IPS-NIHi11 (cell line): ENCODE measurements around the gene CADPS2.

ENCODE experiments used
- DNase-seq: peaks from one replicate; pipeline ENCODE4 v3.0.0; 2012; ENCODE audit warnings: mixed read lengths, low spot score

The CADPS2 gene

GRCh38 chr7:122448893-122449589 lies 437.2 kb downstream of the CADPS2 start:
- DNase-seq, result no peak

GRCh38 chr7:122442929-122443328 lies 443.3 kb downstream of the CADPS2 start:
- no peak for DNase-seq

GRCh38 chr7:122438492-122438891 lies 447.8 kb downstream of the CADPS2 start:
- DNase-seq, result no peak

DNA sequence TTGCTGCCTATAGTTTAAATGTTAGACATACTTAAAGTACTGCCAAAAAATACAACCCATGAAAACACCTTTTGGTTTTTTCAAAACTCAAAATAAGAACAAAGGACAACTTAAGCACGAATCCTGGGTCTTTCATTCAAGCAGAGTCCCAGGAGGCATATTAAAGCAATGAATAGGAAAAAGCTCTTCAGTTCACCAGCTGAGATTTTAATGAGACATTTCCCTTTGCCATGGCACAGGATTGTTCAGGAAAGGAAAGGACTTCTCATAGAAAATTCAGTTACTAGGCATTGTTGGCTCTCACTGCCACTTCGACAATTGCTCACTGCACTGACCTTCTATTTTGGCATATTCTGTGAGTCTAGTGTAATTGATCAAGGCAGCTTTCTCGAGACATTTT lies 448.3 kb downstream of the CADPS2 start:
- DNase-seq, result no peak

GRCh38 chr7:122433765-122434164 lies 452.5 kb downstream of the CADPS2 start:
- no peak for DNase-seq

GRCh38 chr7:122430710-122431109 lies 455.6 kb downstream of the CADPS2 start:
- no peak for DNase-seq

DNA sequence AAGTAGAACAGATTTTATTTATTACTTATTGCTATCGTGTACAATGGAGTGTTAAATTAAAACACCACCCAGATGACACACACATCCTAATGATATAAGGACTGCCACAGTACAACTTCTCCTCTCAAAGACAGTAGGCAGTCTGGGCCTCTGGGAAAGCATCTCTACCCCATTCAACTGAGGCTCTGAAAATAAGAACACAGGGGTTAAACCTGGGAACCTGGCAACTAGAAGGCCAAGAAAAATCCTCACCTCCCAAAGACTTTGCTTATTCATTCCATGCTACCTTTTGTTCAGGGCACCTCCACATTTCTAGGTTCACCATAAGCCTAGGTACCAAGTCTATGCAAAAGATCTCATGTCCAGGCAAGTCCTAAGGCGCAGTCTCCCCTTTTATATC lies 456.3 kb downstream of the CADPS2 start:
- no peak for DNase-seq

DNA sequence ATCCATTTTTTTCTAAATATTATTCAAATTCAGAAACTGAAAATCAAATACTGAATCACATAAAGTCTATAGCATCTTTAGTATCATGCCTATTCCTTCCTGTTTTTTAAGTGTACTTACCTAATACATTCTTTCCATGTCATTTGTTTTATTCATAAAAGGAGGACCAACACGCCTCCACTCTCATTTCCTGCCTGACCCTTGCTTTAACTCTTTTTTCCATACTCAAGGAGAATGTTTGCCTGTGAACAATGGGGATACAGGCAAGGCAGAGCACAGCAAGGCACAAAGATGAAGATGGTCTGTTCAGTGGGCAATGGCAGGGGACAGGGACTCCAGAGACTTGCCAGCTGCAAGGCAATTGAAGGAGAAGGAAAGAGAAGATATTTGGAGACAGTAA lies 460.5 kb downstream of the CADPS2 start:
- DNase-seq, result no peak

GRCh38 chr7:122423591-122423990 lies 462.7 kb downstream of the CADPS2 start:
- DNase-seq, result no peak

- DNase-seq, result no peak
Measured at GRCh38 chr7:122416336-122416735, 469.9 kb downstream of the CADPS2 start.

GRCh38 chr7:122415510-122415909 lies 470.8 kb downstream of the CADPS2 start:
- no peak for DNase-seq

DNA sequence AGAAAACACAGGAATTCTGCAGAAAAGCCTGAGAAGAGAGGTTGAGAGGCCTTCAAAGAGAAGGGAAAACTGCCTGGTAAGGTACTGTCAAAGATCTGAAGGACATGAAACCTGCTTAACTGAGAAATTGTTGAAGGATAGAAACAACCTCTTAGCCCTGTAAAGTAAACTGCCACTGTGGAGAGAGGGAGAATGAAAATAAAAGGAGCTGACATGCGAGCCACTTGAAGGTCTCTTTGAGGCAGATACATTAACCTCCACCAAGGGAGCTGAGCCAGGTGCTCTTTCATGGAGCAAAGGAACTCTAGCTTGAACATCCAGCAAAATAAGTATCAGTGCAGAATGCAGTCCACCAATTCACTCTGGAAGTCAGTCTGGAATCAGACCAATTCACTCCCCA lies 472.9 kb downstream of the CADPS2 start:
- no peak for DNase-seq

DNA sequence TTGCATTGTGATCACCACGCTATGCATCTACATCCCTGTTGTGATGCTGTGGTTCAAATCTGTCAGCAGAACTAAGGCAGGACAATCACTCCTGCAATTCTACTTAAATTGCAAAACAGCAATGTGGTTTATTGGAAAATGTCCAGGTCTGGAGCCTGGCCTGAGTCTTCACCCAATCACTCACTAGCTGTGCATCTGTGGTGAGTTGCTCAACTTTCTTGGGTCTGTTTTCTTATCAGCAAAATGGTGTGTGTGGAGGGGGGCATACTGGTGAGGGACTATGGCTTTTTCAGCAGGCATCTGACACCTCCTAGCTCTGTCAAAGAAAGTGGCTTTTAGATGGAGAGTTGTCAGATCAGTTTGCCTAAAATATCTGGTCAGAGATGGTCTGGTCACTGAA lies 473.4 kb downstream of the CADPS2 start:
- no peak for DNase-seq

DNA sequence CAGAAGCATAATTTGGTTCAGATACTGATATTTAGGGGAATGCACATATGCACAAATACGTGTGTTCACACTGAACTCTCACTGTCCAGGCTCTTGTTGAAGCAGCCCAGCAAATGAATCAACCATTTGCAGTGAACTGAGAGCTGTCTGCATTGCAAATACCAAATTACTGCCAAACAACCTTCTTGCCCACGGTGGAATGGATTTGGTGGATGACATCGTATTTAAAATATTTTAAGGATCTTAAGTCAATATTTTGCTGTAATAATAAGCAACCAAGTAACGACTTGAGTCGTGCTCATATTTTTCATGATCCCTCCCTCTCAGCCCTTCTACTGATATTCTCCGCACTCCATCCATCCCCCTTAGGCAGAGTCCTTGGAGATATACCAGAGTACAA lies 473.8 kb downstream of the CADPS2 start:
- DNase-seq, result no peak

DNA sequence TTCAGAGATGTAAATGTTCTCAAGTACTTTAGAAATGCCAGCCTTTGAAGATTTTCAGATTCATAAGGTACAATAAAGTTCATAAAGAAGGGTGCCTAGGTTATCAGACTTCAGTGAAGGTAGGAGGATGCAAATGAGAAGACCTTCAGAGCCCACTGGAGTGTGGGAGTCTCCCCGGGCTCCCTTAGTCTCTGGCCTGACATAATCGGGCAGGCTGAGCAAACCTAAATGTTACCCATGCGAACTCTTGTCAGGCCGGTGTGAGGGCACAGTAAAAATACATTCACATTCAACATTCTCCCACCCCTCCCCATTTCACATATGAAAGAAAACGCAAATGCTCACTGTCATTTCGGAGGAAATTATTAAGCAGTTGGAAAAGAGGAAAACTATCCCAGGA lies 479.1 kb downstream of the CADPS2 start:
- no peak for DNase-seq

- DNase-seq, result no peak
Measured at GRCh38 chr7:122403113-122403512, 483.1 kb downstream of the CADPS2 start.

- peak; percentile 22 for DNase-seq
Measured at GRCh38 chr7:122402235-122402634, 484.0 kb downstream of the CADPS2 start.

DNA sequence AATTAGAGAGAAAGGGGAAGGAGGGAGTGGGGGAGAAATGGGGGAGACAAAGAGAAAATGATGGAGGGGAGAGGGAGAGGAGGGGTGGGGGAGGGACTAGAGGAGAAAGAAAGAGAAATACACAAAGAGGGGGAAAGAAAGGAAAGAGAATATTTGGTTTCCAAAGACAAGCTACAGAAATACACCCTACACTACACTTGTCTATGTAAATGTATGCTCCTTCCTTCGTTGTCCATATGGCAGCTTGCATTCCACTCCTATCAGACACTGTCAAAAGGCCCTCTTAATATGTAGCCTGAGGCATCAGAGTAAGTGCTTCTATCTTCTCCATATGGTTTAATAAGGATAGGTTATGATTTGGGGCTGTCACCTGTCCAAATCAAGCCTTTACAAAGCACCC lies 488.9 kb downstream of the CADPS2 start:
- DNase-seq, result no peak

DNA sequence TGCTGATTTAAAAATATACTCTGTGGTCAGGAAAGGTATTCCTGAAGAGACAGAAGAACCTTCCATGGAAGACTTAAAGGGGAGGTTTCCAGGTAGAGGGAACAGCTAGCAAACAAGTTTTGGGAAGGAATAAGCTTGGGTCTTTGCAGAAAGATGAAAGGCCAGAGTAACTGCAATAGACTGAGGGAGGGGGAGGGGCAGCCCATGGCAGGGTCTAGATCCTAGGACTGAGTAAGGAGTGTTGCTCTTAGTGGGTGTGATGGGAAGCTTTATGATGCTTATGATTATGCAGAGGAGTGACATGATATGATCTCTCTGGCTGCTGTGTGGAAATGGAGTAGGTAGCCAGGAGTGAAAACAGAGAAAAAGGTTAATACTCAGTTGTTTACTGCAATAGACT lies 491.7 kb downstream of the CADPS2 start:
- DNase-seq, result no peak

- no peak for DNase-seq
Measured at GRCh38 chr7:122384528-122384927, 501.7 kb downstream of the CADPS2 start.

- DNase-seq, result no peak
Measured at GRCh38 chr7:122383934-122384333, 502.3 kb downstream of the CADPS2 start.

DNA sequence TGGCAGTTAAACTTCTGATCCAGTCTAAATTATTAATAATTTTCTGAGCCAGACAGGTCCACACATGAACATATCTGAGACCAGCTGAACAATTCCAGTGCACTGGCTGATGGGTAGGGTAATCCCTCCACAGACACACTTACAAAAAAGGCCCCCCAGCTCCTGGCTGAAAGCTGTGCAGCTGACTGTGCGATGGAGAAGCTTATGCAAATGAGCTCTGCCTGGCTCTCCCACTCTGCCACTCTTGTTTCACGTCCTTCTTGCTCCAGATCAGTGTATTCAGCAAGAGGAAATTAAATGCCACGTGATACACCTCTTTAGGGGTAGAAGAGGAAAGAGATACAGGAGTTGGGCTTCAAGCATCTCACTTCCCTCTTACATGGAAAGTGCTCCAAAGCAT lies 505.3 kb downstream of the CADPS2 start:
- DNase-seq, result no peak

DNA sequence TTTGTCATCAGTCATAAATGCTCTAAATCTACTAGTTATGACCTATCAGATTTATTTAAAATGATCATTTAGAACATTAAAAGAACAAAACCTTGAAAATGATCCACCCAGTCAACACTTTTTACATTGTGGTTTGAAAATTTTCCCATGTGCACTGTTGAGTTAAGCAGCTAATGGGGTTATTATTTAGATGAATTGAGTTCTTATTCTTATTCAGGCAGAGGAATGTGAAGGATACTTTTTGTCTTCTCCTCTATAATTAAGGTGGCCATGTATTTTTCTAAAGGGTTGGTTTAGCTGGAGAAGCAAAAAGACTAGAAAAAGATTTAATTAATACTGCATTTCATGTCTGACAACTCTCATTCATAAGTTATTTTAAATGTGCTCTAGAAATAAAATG lies 506.8 kb downstream of the CADPS2 start:
- no peak for DNase-seq

- DNase-seq, result no peak
Measured at GRCh38 chr7:122369756-122370155, 516.5 kb downstream of the CADPS2 start.
